ENCODE data around the gene NDRG4.

GRCh38 chr16:58507963-58508670, 8.2 kb downstream of the NDRG4 start:
- no peak for TF ChIP-seq CTCF (IDR thresholded peaks at IDR 0.05; ENCODE audit: extremely low read depth in 1 of 2, insufficient read depth in 1 of 2, low read depth in 1 of 2, low read length in 2 of 2)
- TF ChIP-seq, protein P1, sequence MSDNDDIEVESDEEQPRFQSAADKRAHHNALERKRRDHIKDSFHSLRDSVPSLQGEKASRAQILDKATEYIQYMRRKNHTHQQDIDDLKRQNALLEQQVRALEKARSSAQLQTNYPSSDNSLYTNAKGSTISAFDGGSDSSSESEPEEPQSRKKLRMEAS (IDR thresholded peaks at IDR 0.05; ENCODE audit: insufficient read depth, insufficient read length), result no peak

Measured in endothelial cell of umbilical vein (primary cell).